Nephron progenitor cell (in vitro differentiated cells): ENCODE data around the gene PTPRU.

Experiments used
- DNase-seq: peaks from one replicate; pipeline ENCODE4 v3.0.0; 2021
- H3K27ac Mint-ChIP-seq: 2 replicates; pipeline ENCODE4 v1.8.0; 2021; ENCODE audit warnings: mild to moderate bottlenecking, moderate library complexity, mixed read lengths
- H3K27me3 Mint-ChIP-seq: 2 replicates; pipeline ENCODE4 v1.8.0; 2021; ENCODE audit warnings: mild to moderate bottlenecking, low read depth, mixed read lengths; ENCODE audit not compliant: poor library complexity
- H3K36me3 Mint-ChIP-seq: 2 replicates; pipeline ENCODE4 v1.8.0; 2021; ENCODE audit warnings: low read depth, mixed read lengths
- H3K4me1 Mint-ChIP-seq: 2 replicates; pipeline ENCODE4 v1.8.0; 2021; ENCODE audit warnings: mixed read lengths
- H3K4me3 Mint-ChIP-seq: 2 replicates; pipeline ENCODE4 v1.8.0; 2021; ENCODE audit warnings: mild to moderate bottlenecking, moderate library complexity, mixed read lengths
- H3K9me3 Mint-ChIP-seq: 2 replicates; pipeline ENCODE4 v1.8.0; 2021; ENCODE audit warnings: mild to moderate bottlenecking, moderate library complexity, mixed read lengths
- CTCF ChIP-seq: fragments of 200-600 bp; sonication (generic); IDR thresholded peaks from 2 replicates; pipeline ENCODE4 v1.5.0; 2021; ENCODE audit warnings: antibody characterized with exemption

Gene PTPRU

DNA sequence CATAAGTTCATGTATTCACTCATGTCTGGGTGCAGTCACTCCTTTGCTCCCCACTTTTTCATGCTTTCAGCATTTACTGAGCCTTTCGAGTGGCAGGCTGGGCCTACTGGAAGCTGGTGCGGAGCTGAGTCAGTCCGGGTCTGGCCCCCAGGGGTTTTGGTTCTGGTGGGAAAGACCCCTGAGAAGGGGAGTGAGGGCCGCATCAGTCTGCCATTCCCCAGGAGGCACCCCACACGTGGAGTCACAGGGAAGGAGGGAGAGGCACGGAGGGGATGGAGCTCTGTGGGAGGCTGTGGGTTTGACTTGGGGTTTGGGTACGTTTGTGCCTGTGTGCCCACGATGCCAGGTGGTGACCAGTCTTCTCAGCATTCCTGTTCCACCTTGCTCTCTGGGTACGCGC is 87.9 kb downstream of the PTPRU start:
- Mint-ChIP-seq H3K9me3 (no peaks in the 10 kb centered on the region), H3K27me3 (no peaks in the 10 kb centered on the region), H3K27ac (peak overlapping the region; percentile 20), H3K4me3 (no peak overlapping the region), H3K36me3 (peaks cover 20% of the 10 kb centered on the region), H3K4me1 (peaks cover 43% of the 10 kb centered on the region)
- DNase-seq, result no peak
- TF ChIP-seq CTCF, result no peak

- no peaks in the 10 kb centered on the region for H3K9me3 Mint-ChIP-seq
- no peaks in the 10 kb centered on the region for H3K27me3 Mint-ChIP-seq
- no peak for TF ChIP-seq CTCF
- H3K4me3 Mint-ChIP-seq, result peak overlapping the region; percentile 41
- no peak overlapping the region for H3K27ac Mint-ChIP-seq
- peaks cover 19% of the 10 kb centered on the region for H3K36me3 Mint-ChIP-seq
- peak; percentile 77 for DNase-seq
- peaks cover 49% of the 10 kb centered on the region for H3K4me1 Mint-ChIP-seq
Measured at GRCh38 chr1:29324771-29325351, 88.5 kb downstream of the PTPRU start.

GRCh38 chr1:29325675-29326074 is 89.4 kb downstream of the PTPRU start:
- TF ChIP-seq CTCF, result no peak
- DNase-seq, result no peak
- Mint-ChIP-seq H3K27ac (no peak overlapping the region), H3K4me3 (no peak overlapping the region), H3K27me3 (no peaks in the 10 kb centered on the region), H3K4me1 (peaks cover 53% of the 10 kb centered on the region), H3K36me3 (peaks cover 15% of the 10 kb centered on the region), H3K9me3 (no peaks in the 10 kb centered on the region)

- Mint-ChIP-seq H3K27ac (no peak overlapping the region), H3K4me3 (no peak overlapping the region), H3K4me1 (peaks cover 53% of the 10 kb centered on the region), H3K27me3 (no peaks in the 10 kb centered on the region), H3K36me3 (peaks cover 15% of the 10 kb centered on the region), H3K9me3 (no peaks in the 10 kb centered on the region)
- no peak for TF ChIP-seq CTCF
- no peak for DNase-seq
Measured at GRCh38 chr1:29326123-29326522, 89.8 kb downstream of the PTPRU start.

DNA sequence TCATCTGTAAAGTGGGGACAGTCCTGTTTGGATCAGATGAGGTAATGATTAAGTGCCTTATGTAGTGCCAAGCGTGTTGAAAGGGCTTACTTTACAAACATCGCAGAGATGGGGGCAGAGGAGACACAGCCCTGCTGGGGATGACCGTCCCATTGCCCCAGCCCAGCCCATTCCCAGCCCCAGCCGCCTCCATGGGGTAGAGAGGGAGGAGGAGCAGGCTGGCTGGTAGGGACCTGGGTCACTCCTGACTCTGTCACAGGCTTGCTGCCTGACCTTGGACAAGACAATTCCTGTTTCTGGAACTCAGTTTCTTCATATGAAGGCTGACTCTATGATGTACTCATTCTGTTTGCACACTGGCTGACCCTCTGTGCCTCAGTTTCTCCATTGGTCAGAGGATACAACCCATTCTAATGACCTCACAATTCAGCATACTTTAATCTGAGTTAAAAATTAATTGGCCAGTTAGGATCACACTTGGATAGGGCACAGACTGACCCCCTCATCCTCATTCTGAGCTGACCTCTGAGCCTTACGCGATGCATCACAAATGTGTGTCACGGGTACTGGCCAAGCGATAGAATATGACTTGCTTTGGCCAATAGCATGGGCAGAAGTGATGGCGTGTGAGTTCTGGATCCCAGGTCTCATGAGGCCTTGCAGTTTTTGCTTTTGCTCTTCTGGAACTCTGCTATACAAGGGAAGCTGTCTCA is 91.1 kb downstream of the PTPRU start:
- Mint-ChIP-seq H3K4me1 (peaks cover 47% of the 10 kb centered on the region), H3K36me3 (peaks cover 15% of the 10 kb centered on the region), H3K27me3 (peaks cover 3% of the 10 kb centered on the region)

More for the DNA sequence above, 91.1 kb downstream of the PTPRU start:
- Mint-ChIP-seq H3K9me3 (peaks cover 5% of the 10 kb centered on the region), H3K27ac (no peak overlapping the region), H3K4me3 (no peak overlapping the region)
- no peak for DNase-seq
- TF ChIP-seq CTCF, result no peak
